ENCODE results near the gene MAJIN.
A peak's percentile ranks its signal among the peaks of the same experiment; 100 is the strongest.
"Not testable (repeated sequence)": the region's sequence is repeated elsewhere in the genome, so short reads cannot be mapped to it uniquely, and the experiment has no call there.

The MAJIN gene, protein sequence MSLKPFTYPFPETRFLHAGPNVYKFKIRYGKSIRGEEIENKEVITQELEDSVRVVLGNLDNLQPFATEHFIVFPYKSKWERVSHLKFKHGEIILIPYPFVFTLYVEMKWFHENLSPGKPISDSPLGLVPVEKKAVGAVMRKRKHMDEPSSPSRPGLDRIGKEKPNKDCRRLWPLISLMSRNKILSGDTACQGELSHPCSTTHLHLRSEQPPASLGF

DNA sequence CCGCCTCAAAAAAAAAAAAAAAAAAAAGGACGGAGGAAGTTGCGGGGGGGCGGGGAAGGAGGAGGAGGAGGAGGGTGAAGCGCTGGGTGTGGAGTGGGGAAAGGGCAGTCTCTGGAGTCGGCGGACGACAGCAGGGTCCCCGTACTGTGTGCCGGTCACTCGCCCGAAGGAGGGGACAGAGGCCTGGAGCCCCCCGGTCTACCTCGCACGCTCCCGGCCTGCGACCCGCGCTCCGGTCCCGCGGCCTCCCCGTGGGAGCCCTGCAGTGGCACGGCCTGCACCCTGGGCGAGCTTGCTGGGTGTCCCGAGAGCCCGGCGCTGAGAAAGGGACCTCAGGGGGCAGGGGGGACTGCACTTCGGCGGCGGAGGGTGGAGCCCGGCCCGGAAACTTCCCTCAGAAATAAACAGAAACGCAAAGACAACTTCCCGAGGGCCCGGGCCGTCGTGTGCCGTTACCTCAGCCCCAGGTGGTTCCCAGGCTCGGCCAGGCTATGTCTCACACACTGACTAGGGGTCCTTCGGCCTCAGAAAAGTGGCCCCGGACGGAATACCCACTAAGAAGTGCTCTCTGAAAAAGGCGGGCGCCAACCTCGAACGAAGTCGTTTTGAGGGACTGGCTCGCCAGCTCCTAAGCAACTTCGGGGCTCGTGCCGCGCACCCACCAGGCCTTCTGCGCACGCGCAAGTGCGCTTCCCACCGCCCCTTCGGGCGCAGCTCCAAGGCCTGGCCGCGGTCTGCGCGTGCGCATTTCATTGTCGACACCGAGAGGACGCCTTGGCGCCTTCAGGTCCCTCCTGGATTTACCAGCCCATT, at the start of gene MAJIN:
Gene MAJIN, minus strand, starts transcription at position 688 of the 813 bp plus-strand sequence. CDS start 12,703 bp downstream, outside the sequence.
- DNase-seq (ENCODE audit: low read depth), result peak; percentile 70

DNA sequence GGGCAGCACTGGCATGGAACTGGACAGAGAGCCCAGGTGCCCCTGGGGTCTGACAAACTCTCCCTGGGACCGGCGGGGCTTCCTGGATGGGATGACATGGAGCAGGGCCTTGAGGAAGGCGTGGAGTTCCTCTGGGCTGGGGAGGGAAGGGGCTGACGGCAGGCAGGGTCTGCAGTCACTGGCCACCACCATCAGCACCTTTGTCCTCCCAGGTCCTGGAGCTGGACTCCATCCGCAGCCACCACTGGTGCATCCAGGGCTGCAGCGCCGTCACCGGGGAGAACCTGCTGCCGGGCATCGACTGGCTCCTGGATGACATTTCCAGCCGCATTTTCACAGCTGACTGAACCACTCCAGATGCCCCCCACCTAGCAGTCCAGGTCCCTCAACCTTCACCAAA, 49.6 kb upstream of the MAJIN start:
- DNase-seq (ENCODE audit: low read depth), result no peak

DNA sequence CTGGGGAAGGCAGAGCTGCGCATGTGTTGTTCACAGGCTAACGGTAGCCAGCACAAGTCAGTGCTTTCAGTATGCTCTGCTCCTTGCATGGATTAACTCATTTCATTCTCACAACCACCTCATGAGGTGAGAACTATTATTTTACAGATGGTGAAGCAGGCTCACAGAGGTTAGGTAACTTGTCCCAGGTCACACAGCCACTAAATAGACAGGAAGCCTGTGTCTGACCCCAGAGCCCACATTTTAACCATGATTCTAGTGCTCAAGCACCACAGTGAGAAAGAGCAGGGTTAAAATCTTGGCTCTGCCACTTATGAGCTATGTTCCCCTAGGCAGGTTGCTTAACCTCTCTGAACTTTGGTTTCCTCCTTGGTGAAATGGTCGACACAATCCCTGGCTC, 49.1 kb upstream of the MAJIN start:
- no peak for DNase-seq (ENCODE audit: low read depth)

DNA sequence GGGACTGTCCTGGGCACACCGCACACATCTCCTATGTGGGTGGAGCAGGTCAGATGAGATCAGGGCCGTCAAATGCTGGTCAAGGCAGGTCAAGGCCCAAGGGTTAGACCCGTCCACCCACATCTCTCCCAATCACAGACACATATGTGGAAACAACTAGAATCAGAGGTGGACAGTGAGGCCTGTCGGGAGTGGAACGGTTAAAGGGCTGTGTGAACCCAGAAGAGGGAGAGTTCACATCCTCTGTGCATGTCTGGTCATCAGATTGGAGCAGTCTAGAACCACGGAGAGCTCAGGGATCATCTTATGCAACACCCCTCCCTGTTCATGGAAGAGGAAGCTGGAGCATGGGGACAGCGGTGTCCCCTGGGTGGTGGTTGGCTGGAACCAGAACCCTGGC, 47.9 kb upstream of the MAJIN start:
- no peak for DNase-seq (ENCODE audit: low read depth)

DNA sequence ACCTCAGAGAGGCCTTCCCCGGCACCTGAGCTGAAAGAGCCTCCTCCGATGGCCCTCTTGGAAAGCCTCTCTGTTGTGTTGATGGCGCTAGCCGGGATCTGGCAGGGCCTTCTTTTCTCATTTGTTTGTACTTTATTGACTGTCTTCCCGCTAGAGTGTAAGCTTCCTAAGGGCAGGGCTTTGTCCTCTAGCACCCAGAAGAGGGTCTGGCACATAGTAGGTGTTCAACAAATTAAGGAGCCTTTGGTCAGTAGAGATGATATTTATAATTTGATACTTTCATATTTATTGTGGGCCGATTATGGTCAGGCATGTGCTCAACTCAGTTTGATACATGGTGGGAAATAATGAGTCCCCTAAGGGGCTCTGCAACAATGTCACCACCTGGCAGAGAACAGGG, 46.0 kb upstream of the MAJIN start:
- DNase-seq (ENCODE audit: low read depth), result no peak

DNA sequence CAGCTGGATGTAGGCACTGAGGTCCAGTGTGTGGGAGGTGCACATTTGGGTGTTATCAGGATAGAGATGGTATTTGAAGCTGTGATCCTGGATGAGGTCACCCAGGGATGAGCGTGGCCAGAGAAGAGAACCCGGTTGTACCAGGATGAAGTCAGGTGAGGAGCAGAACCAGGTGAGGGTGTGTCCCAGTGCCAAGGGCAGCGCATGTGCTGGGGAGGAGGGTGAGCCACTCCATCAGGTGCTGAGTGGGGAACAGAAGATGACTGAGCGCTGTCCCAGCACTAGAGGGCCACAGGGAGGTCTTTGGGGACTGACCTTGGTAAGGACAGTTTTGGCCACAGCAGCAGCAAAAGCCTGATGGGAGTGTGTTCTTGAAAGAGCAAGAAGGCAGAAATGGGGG, 44.8 kb upstream of the MAJIN start:
- DNase-seq (ENCODE audit: low read depth), result no peak

DNA sequence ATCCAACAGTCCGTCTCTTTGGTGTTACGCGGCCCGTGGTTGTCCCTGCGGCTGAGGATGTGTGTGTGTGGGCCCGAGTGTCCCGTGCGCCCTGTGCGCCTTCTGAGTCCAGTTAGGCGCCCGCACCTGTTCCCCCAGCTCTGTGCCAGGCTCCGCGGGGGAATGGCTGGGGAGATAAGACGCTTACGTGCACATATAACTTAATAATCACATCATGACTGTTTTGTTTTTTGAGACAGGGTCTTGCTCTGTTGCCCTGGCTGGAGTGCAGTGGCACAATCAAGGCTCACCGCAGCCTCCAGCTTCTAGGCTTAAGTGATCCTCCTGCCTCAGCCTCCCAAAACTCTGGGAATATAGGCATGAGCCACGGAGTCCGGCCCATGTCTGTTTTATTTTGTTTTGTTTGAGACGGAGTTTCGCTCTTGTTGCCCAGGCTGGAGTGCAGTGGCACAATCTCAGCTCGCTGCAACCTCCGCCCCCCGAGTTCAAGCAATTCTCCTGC, 42.9 kb upstream of the MAJIN start:
- no peak for DNase-seq (ENCODE audit: low read depth)

DNA sequence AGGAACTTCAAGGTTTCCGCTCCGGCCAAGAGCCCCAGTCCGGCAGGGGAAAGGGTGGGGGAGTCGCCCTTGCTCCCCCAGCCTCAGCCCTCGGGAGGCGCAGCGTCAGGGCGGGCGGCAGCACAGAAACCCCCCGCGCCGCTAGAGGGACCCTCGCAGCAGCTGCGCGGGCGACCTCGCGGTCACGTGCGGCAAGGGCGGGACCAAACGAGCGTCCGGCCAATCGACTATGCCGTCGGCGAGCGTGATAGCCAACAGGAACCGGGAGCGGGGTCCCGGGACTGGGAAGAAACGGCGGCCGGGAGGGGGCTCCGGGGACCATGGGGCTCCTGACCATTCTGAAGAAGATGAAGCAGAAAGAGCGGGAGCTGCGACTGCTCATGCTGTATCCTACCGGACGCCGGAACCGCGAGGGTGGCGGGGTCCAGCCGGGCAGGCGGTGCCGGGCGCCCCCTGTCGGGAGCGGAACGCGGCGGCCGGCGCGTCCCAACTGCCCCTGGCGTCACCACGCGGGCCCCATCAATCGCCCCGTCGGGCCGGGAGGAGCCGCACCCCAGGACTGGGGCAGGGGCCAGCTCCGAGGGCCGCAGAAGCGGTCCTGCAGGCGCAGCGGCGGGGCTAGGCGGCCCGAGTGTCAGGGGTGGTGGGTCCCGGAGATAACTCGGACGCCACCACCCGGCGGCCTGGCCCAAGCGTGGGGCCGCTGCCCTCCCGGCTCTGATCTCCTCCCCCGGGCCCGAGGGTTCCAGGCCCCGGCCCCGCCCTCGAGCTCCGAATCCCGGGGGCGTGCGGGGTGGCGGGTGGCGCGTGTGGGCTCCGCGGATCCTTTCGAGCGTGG, 42.2 kb upstream of the MAJIN start, which contains the start of gene ARL2:
Gene ARL2, plus strand, starts transcription at position 273 of the 838 bp plus-strand sequence. Its CDS starts 48 bp downstream, at position 321.
- DNase-seq (ENCODE audit: low read depth), result peak; percentile 68

DNA sequence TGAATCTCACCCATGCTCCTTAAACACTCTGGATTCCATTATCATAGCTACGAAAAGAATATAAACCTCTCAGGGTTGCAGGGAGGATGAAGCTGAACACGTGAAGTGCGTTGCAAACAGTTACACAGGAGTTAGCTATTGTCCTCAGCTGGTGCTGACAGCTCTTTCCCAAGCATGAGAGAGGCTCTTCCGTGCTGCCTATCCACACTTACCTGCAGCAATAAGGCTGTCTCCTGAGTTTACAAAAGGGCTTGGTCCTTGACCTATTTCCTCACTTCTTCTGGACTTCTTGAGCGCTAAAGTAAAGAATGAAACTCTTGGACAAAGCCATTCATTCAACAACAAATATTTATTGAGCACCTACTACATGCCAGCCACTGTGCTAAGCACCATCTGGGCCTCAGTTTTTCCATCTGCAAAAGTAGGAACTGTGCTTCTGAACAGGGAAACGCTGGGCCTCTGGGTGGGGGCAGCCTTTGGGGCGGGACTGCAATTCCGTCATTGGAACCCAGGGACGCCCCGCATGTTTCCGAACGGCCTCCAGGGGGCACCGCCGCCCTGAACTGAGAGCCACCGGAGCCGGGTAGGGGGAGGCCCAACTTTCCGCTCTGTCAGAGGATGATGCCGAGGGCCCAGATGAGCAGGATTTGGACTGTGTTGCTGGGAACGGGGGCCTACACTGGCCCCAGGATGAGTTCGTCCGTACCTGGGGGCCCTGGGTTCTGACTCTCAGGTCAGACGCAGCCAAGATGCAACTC, 41.4 kb upstream of the MAJIN start:
- DNase-seq (ENCODE audit: low read depth), result peak; percentile 80

DNA sequence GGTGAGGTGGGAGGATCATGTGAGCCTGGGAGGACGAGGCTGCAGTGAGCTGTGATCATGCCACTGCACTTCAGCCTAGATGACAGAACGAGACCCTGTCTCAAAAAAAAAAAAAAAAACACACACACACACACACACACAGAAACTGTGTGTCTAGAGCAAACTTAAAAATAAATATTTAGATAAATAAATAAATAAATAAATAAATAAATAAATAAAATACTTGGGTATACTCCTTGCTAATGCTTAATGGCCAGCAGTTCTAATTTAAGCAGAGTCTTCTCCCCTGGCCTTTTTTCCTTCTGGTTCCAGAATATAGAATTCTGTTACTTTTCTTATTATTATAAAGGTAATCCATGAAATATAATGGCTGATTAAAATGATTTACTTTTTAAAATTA, 37.0 kb upstream of the MAJIN start:
- no peak for DNase-seq (ENCODE audit: low read depth)

DNA sequence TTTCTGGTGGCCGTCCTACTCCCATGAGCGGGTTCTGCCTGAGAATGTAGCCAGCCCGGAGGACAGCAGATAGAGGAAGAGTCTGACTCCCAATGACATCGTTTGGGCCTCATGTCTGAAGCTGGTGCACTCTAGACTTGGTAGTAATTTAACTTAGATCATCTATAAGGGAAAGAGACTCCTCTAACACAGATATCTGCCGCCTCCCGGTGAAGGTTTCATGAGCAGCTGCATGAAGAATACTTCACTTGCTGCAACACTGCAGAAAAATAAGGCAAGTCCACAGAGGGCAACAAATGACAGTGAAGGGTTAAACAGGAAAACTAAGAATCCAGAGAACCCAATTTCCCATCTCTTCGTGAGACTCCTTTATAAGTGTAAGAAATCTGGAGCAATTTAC, 36.1 kb upstream of the MAJIN start:
- DNase-seq (ENCODE audit: low read depth), result no peak

DNA sequence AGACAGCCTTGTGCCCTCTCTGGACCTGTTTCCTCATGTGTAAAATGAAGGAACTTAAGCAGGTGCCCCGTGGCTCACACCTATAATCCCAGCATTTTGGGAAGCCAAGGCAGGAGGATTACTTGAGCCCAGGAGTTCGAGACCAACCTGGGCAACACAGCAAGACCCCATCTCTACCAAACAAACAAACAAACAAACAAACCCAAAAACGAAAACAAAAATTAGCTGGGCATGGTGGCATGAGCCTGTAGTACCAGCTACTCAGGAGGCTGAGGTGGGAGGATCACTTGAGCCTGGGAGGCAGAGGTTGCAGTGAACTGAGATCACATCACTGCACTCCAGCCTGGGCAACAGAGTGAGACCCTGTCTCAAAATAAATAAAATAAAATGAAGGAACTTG, 32.1 kb upstream of the MAJIN start:
- not testable (repeated sequence) for DNase-seq (ENCODE audit: low read depth)

DNA sequence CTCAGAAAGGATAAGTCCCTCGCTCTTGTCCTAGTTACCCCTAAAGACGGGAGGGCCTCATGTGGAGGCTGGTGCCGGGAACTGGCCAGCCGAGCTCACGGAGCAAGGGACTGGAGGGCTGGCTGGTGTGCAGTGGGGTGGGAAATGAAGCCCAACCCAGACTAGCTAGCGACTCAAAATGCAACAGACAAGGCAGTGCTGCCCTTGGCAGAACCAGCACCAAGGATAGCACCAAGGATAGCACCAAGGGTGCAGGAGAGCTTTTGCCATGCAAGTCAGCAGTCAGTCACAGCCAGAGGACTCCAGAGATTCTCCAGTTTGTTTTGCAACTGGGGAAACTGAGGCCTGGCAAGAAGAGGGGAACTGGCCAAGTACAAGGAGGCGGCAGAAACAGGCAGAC, 31.4 kb upstream of the MAJIN start:
- DNase-seq (ENCODE audit: low read depth), result no peak

DNA sequence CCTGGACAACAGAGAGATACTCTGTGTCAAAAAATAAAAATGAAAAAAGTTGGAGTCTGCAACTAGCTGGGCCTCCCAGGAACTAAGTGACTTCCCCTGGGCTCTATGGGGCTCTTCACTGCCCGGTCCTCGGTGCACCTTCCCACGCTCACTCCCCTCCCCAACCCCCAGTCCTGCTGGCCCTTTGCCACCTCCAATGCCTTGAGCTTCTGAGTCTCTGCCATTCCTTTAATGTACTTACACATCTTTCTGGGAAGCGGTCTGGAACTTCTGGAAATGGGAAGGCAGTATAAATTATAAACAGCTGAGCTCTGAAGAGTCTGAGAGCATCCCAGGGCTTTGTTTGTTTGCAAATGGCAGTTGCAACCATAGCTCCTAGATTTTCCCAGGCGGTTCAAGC, 30.8 kb upstream of the MAJIN start:
- no peak for DNase-seq (ENCODE audit: low read depth)

DNA sequence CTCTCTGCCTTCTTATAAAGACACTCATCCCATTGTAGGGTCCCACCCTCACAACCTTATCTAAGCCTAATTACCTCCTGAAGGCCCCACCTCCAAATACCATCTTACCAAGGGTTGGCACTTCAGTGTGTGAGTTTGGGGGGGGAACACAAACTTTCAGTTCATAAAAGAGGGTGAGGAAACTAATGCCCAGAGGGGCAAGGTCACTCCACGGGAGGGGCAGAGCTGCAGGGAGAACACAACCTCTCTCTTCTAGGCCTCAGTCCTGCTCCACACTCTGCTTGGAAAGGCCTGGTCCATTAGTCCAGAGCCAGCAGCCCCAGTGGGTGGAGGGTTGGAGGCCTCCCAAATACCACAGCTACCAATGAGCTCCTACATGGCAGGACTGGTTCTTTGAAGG, 27.6 kb upstream of the MAJIN start:
- DNase-seq (ENCODE audit: low read depth), result no peak

DNA sequence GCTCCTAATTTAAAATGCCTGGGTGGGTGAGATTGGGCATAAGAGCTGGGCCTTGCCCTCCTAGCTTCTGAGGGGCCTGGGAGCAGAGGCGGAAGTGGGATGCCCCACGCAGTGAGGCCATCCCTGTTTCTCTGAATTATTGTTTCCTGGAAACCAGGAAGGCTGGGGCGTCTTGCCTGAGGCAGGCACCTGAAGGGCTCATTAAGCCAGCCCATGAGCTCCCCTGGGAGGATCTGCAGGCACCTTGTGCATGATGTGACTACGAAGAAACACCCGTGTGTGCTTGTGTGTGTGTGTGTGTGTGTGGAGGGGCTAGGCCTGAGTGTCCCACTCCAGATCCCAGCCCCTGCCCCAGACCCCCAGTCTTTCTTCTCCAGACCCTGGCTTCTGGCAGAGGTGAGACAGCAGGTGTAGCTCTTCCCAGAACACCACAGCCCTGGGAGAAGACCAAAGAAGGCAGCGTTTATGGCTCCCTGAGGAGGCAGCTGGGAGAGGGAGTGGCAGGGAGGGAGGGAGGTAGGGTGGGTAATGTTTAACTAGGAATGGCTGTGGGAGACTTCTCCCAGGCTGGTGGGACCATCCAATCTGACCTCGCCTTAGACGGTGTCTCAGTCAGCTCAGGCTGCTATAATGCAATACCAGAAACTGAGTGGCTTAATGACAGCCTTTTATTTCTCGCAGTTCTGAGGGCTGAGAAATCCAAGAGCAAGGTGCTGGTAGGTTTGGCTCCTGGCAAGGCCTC, 27.0 kb upstream of the MAJIN start:
- DNase-seq (ENCODE audit: low read depth), result no peak

DNA sequence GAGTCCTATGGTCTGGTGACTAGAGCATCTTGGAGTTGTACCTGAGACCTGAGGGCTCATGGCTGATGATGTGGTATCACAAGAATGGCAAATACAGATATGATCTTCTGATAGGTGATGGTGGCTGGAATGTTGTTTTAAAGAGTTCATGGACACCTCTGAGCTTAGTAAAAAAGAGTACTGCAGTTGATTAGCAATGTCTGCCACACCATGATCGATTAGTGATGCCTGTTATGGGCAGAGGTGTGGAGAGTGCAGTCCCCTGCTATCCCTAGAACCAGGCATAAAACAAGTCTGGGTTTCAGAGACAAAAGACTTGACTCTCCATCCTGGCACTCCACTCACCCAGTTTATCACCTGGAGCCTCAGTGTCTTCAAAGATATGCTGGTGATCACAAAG, 26.2 kb upstream of the MAJIN start:
- DNase-seq (ENCODE audit: low read depth), result no peak

DNA sequence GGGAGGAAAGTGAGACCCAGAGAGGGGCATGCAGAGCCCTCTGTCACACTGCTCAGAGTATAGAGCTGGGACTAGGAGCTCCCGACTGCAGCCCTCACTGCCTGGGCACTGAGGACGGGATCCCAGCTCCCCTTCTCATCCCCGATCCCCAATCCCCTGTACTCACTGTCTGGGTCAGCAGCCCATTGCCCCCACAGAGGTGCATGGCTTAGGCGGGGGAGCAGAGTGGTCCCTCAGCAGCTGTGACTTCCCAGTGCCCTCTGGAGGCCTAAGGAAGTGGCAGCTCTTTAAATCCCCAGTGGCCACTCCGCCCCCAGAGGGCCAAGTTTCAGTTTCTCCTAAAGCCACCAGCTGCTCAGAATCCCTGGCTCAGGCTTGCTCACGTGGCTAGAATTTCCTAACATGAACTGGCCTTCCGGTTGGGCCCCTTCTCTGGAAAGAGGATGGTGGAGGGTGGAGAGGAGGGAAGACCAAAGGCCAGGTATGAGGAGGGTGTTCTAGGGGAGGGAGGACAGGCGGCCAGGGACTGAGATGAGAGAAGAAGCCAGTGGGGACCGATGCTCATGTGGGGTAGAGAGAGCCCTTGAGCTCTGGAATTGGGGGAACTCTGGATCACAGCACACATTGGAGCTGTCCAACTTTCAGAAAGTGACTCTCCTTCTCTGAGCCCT, 24.9 kb upstream of the MAJIN start, which contains the start of gene BATF2:
Gene BATF2, minus strand, starts transcription at position 262 of the 671 bp plus-strand sequence. Its CDS starts 57 bp downstream, at position 205.
- no peak for DNase-seq (ENCODE audit: low read depth)

DNA sequence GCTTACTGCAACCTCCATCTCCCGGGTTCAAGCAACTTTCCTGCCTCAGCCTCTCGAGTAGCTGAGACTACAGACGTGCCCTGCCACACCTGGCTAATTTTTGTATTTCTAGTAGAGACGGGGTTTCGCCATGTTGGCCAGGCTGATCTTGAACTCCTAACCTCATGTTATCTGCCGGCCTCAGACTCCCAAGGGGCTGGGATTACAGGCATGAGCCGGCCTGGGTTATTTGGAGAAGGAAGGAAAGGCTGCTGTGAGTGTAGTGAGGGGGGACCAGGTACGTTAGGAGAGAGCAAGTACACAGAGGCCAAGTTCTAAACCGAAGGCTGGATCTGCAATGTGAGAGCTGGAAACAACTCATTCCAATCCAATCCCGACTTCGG, 24.4 kb upstream of the MAJIN start:
- DNase-seq (ENCODE audit: low read depth), result no peak

DNA sequence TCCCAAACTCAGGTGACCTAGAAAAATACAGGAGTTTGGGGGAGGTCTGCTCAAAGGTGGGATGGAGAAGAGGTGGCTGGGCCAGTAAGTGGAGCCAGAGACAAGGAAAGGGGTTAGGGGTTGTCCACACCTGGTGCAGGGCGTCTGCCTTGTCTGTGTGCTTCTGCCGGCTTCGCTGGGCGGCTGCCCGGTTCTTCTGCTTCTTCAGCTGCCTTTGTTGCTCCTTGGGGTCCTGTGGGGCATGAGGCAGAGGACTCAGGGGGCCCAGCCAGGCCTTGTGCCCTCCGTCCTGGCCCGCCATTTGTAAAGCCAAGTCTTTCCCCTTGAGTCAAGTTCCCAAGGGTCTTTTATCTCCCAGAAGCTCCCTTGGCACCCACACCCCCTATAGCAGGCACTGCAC, 22.4 kb upstream of the MAJIN start:
- DNase-seq (ENCODE audit: low read depth), result no peak
